Body of pancreas (tissue), 4 donors: ENCODE data around the gene ACADM.

Experiments
- CTCF ChIP-seq, 7 experiments: fragments of 450-650 bp in 4 of 7; fragments of 200-600 bp in 3 of 7; sonication (generic) in 3 of 7; IDR thresholded peaks; one replicate each; pipeline ENCODE4 v1.5.1; 2016 to 2019; ENCODE audit warnings: antibody characterized with exemption in 7 of 7
- POLR2A ChIP-seq, 3 donors: fragments of 450-650 bp; IDR thresholded peaks; one replicate each; pipeline ENCODE4 v1.6.1; 2016; ENCODE audit warnings: antibody characterized with exemption in 3 of 3, mild to moderate bottlenecking in 2 of 3

- no peak for TF ChIP-seq CTCF (IDR thresholded peaks at IDR 0.05)
- TF ChIP-seq POLR2A (IDR thresholded peaks at IDR 0.05), result no peak
These were observed 41.3 kb downstream of the ACADM start for GRCh38 chr1:75765697-75766355.
